Measurements from ENCODE around the gene SMARCD3. TPM values are rescaled to one million over a fixed set of nuclear protein-coding genes. Genes with fewer than 3 reads are reported as not detected.

SMARCD3 gene
- total RNA-seq, 1 experiment from 2014 or later, result 27.8 TPM

DNA sequence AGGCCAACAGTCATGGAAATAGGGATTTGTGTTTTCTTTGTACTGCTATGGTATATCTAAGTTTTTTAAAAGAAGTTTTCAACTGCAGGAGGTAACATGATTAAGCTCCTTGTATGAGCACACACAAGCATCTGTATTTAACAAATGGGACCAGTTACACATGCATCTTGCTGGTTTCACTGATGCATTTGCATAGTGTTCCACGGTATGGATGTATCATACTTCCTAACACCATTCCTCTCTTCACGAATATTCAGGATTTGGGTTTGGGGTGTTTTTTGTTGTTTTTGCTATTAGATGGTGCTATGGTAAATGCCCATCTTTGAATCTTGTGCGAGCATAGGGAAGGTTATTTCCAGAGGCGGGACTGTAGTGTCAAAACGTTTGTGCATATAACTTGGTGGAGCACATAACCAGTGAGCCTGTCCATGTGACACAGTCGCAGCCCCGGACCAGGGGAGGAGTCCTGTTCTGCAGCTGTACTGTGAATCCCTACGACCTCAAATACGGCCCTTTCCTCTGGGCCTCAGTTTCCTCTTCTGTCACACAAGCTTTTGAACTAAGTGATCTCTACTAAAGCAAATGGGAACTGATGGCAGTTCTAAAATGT lies 40.1 kb downstream of the SMARCD3 start:
- no peak for DNase-seq (ENCODE audit: low read depth, low spot score)
- no peaks in the 10 kb centered on the region for H3K9me3 ChIP-seq (ENCODE audit: control insufficient read depth, insufficient read depth, low read depth, low read length)
- BruUV-seq (replicated peaks), result no TSS peak
- CTCF ChIA-PET, result no interaction called here
- intact Hi-C loops (cut with micrococcal nuclease; ENCODE audit: unreplicated experiment), result no loop called here
- H3K27me3 ChIP-seq (ENCODE audit: control insufficient read depth, insufficient read depth, low read length), result no peaks in the 10 kb centered on the region
- POLR2A ChIA-PET, result no interaction called here
- ATAC-seq, result no peak
- in situ Hi-C loops (cut with HindIII; ENCODE audit: low pct_unique_long_range_greater_than_20kb, low sequenced_read_pairs), result loop anchor here (5.0 kb wide), 1 partner anchor 41 kb away; the partner anchor contains the start of gene GBX1
- no peak overlapping the region for H3K27ac ChIP-seq (ENCODE audit: low read length)
- H3K4me1 ChIP-seq (ENCODE audit: control insufficient read depth, insufficient read depth, low read length), result no peaks in the 10 kb centered on the region
- no peak overlapping the region for H3K4me3 ChIP-seq (ENCODE audit: low read depth in 2 of 2, low read length in 2 of 2)
- 0 out of 2 replicates have a peak, but pooled peaks cover 4% of the 10 kb centered on the region for H3K36me3 ChIP-seq (ENCODE audit: control insufficient read depth, insufficient read depth, low read length)
- no peak for TF ChIP-seq TCF7L2 (IDR thresholded peaks at IDR 0.05; ENCODE audit: low read depth, low read length)
- TF ChIP-seq POLR2AphosphoS5 (IDR thresholded peaks at IDR 0.05; ENCODE audit: low read depth, low read length), result no peak
- TF ChIP-seq, protein P1, sequence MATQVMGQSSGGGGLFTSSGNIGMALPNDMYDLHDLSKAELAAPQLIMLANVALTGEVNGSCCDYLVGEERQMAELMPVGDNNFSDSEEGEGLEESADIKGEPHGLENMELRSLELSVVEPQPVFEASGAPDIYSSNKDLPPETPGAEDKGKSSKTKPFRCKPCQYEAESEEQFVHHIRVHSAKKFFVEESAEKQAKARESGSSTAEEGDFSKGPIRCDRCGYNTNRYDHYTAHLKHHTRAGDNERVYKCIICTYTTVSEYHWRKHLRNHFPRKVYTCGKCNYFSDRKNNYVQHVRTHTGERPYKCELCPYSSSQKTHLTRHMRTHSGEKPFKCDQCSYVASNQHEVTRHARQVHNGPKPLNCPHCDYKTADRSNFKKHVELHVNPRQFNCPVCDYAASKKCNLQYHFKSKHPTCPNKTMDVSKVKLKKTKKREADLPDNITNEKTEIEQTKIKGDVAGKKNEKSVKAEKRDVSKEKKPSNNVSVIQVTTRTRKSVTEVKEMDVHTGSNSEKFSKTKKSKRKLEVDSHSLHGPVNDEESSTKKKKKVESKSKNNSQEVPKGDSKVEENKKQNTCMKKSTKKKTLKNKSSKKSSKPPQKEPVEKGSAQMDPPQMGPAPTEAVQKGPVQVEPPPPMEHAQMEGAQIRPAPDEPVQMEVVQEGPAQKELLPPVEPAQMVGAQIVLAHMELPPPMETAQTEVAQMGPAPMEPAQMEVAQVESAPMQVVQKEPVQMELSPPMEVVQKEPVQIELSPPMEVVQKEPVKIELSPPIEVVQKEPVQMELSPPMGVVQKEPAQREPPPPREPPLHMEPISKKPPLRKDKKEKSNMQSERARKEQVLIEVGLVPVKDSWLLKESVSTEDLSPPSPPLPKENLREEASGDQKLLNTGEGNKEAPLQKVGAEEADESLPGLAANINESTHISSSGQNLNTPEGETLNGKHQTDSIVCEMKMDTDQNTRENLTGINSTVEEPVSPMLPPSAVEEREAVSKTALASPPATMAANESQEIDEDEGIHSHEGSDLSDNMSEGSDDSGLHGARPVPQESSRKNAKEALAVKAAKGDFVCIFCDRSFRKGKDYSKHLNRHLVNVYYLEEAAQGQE (IDR thresholded peaks at IDR 0.05; ENCODE audit: insufficient read depth in 1 of 2, low read depth in 2 of 2, low read length in 1 of 2), result no peak
- TF ChIP-seq SIN3A (IDR thresholded peaks at IDR 0.05; ENCODE audit: borderline replicate concordance, insufficient read depth, low read depth, low read length), result no peak
- TF ChIP-seq, protein P2, sequence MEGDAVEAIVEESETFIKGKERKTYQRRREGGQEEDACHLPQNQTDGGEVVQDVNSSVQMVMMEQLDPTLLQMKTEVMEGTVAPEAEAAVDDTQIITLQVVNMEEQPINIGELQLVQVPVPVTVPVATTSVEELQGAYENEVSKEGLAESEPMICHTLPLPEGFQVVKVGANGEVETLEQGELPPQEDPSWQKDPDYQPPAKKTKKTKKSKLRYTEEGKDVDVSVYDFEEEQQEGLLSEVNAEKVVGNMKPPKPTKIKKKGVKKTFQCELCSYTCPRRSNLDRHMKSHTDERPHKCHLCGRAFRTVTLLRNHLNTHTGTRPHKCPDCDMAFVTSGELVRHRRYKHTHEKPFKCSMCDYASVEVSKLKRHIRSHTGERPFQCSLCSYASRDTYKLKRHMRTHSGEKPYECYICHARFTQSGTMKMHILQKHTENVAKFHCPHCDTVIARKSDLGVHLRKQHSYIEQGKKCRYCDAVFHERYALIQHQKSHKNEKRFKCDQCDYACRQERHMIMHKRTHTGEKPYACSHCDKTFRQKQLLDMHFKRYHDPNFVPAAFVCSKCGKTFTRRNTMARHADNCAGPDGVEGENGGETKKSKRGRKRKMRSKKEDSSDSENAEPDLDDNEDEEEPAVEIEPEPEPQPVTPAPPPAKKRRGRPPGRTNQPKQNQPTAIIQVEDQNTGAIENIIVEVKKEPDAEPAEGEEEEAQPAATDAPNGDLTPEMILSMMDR (IDR thresholded peaks at IDR 0.05), result no peak

- POLR2A ChIA-PET, result no interaction called here
- no peak for ATAC-seq
- Histone ChIP-seq H3K4me1 (ENCODE audit: control insufficient read depth, insufficient read depth, low read length) (no peaks in the 10 kb centered on the region), H3K27ac (ENCODE audit: low read length) (no peak overlapping the region), H3K27me3 (ENCODE audit: control insufficient read depth, insufficient read depth, low read length) (no peaks in the 10 kb centered on the region), H3K36me3 (ENCODE audit: control insufficient read depth, insufficient read depth, low read length) (no peaks in the 10 kb centered on the region), H3K9me3 (ENCODE audit: control insufficient read depth, insufficient read depth, low read depth, low read length) (no peaks in the 10 kb centered on the region), H3K4me3 (ENCODE audit: low read depth in 2 of 2, low read length in 2 of 2) (no peak overlapping the region)
- in situ Hi-C loops (cut with HindIII; ENCODE audit: low pct_unique_long_range_greater_than_20kb, low sequenced_read_pairs) (loop anchor here (5.0 kb wide), 1 partner anchor 41 kb away; the partner anchor contains the start of gene GBX1), intact Hi-C loops (cut with micrococcal nuclease; ENCODE audit: unreplicated experiment) (no loop called here)
- CTCF ChIA-PET, result no interaction called here
- TF ChIP-seq SIN3A (IDR thresholded peaks at IDR 0.05; ENCODE audit: borderline replicate concordance, insufficient read depth, low read depth, low read length), result no peak
- TF ChIP-seq, protein P1 (IDR thresholded peaks at IDR 0.05; ENCODE audit: insufficient read depth in 1 of 2, low read depth in 2 of 2, low read length in 1 of 2), result no peak
- TF ChIP-seq POLR2AphosphoS5 (IDR thresholded peaks at IDR 0.05; ENCODE audit: low read depth, low read length), result no peak
- TF ChIP-seq, protein P2 (IDR thresholded peaks at IDR 0.05), result no peak
- no peak for TF ChIP-seq TCF7L2 (IDR thresholded peaks at IDR 0.05; ENCODE audit: low read depth, low read length)
- DNase-seq (ENCODE audit: low read depth, low spot score), result no peak
- no TSS peak for BruUV-seq (replicated peaks)
Observed at GRCh38 chr7:151207804-151208203, 40.7 kb downstream of the SMARCD3 start.

Measured in Panc1 (cell line).